Liver (tissue), 3 donors: ENCODE data around the gene SUSD4.

Source experiments
- EGR1 ChIP-seq, 2 donors: IDR thresholded peaks; 2 replicates each; pipeline ENCODE4 v1.6.1; 2016 to 2018; ENCODE audit warnings: antibody characterized with exemption in 2 of 2, low read depth in 2 of 2
- FOXA1 ChIP-seq: IDR thresholded peaks from 2 replicates; pipeline ENCODE4 v1.6.1; 2016; ENCODE audit warnings: antibody characterized with exemption
- GABPA ChIP-seq, 2 donors: IDR thresholded peaks in 1 of 2; conservative IDR thresholded peaks in 1 of 2; 2 replicates each; pipeline ENCODE4 v1.6.1; 2016; ENCODE audit warnings: antibody characterized with exemption in 2 of 2, mild to moderate bottlenecking in 1 of 2, moderate library complexity in 1 of 2
- HNF4A ChIP-seq, 2 donors: conservative IDR thresholded peaks; 2 replicates each; pipeline ENCODE4 v1.6.1; 2016; ENCODE audit warnings: antibody characterized with exemption in 2 of 2, mild to moderate bottlenecking in 2 of 2
- JUND ChIP-seq, 2 donors: IDR thresholded peaks; 2 replicates each; pipeline ENCODE4 v1.6.1; 2016; ENCODE audit warnings: antibody characterized with exemption in 2 of 2
- RAD21 ChIP-seq, 2 donors: IDR thresholded peaks; 2 replicates each; pipeline ENCODE4 v1.6.1; 2016; ENCODE audit warnings: antibody characterized with exemption in 2 of 2, mild to moderate bottlenecking in 2 of 2
- RXRA ChIP-seq, 2 donors: IDR thresholded peaks; 2 replicates each; pipeline ENCODE4 v1.6.1; 2017 to 2018; ENCODE audit warnings: antibody characterized with exemption in 2 of 2, mild to moderate bottlenecking in 1 of 2
- SP1 ChIP-seq: IDR thresholded peaks from 2 replicates; pipeline ENCODE4 v1.6.1; 2018; ENCODE audit warnings: antibody characterized with exemption, mild to moderate bottlenecking
- TAF1 ChIP-seq: conservative IDR thresholded peaks from 2 replicates; pipeline ENCODE4 v1.6.1; 2016; ENCODE audit warnings: antibody characterized with exemption, mild to moderate bottlenecking
- YY1 ChIP-seq: IDR thresholded peaks from 2 replicates; pipeline ENCODE4 v1.6.1; 2016; ENCODE audit warnings: antibody characterized with exemption, mild to moderate bottlenecking
- TF ChIP-seq, protein P1 (sequence below): fragments of 150-350 bp; IDR thresholded peaks from 2 replicates; pipeline ENCODE4 v1.5.1; 2017; ENCODE audit warnings: improper control_type of control experiment, low read depth, low read length; ENCODE audit not compliant: missing input control
- TF ChIP-seq, protein P2 (sequence below): IDR thresholded peaks from 2 replicates; pipeline ENCODE4 v1.6.1; 2016; ENCODE audit warnings: antibody characterized with exemption, mild to moderate bottlenecking
- TF ChIP-seq, protein P3 (sequence below): IDR thresholded peaks from 2 replicates; pipeline ENCODE4 v1.6.1; 2016; ENCODE audit warnings: antibody characterized with exemption
- TF ChIP-seq, protein P4 (sequence below): IDR thresholded peaks from 2 replicates; pipeline ENCODE4 v1.6.1; 2016; ENCODE audit warnings: antibody characterized with exemption
- donor health status: healthy.
- donor health status: healthy.

DNA sequence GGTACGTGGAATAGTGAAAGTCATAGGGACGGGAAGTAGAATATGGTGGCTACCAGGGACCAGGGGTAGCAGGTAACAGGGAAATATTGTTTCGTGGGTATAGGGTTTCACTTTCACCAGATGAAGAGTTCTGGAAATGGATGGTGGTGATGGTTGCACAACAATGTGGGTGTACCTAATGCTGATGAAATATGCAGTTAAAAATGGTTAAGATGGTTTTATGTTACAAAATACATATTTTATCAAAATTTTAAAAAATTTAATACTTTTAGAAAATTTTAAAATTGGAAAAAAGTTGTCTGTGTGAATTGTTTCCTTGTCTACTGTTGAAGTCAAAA is 165.4 kb downstream of the SUSD4 start:
- TF ChIP-seq EGR1 (IDR thresholded peaks at IDR 0.05; ENCODE audit: low read depth in 2 of 2) (no peak), SP1 (no peak), JUND (IDR thresholded peaks at IDR 0.05) (no peak), TAF1 (no peak), FOXA1 (no peak), GABPA (IDR thresholded peaks at IDR 0.05 in 1 of 2, conservative IDR thresholded peaks at IDR 0.05 in 1 of 2) (no peak), RAD21 (IDR thresholded peaks at IDR 0.05) (no peak), HNF4A (conservative IDR thresholded peaks at IDR 0.05) (no peak), RXRA (IDR thresholded peaks at IDR 0.05) (no peak), YY1 (no peak)
- TF ChIP-seq, protein P1, sequence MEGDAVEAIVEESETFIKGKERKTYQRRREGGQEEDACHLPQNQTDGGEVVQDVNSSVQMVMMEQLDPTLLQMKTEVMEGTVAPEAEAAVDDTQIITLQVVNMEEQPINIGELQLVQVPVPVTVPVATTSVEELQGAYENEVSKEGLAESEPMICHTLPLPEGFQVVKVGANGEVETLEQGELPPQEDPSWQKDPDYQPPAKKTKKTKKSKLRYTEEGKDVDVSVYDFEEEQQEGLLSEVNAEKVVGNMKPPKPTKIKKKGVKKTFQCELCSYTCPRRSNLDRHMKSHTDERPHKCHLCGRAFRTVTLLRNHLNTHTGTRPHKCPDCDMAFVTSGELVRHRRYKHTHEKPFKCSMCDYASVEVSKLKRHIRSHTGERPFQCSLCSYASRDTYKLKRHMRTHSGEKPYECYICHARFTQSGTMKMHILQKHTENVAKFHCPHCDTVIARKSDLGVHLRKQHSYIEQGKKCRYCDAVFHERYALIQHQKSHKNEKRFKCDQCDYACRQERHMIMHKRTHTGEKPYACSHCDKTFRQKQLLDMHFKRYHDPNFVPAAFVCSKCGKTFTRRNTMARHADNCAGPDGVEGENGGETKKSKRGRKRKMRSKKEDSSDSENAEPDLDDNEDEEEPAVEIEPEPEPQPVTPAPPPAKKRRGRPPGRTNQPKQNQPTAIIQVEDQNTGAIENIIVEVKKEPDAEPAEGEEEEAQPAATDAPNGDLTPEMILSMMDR: no peak
- TF ChIP-seq, protein P2, sequence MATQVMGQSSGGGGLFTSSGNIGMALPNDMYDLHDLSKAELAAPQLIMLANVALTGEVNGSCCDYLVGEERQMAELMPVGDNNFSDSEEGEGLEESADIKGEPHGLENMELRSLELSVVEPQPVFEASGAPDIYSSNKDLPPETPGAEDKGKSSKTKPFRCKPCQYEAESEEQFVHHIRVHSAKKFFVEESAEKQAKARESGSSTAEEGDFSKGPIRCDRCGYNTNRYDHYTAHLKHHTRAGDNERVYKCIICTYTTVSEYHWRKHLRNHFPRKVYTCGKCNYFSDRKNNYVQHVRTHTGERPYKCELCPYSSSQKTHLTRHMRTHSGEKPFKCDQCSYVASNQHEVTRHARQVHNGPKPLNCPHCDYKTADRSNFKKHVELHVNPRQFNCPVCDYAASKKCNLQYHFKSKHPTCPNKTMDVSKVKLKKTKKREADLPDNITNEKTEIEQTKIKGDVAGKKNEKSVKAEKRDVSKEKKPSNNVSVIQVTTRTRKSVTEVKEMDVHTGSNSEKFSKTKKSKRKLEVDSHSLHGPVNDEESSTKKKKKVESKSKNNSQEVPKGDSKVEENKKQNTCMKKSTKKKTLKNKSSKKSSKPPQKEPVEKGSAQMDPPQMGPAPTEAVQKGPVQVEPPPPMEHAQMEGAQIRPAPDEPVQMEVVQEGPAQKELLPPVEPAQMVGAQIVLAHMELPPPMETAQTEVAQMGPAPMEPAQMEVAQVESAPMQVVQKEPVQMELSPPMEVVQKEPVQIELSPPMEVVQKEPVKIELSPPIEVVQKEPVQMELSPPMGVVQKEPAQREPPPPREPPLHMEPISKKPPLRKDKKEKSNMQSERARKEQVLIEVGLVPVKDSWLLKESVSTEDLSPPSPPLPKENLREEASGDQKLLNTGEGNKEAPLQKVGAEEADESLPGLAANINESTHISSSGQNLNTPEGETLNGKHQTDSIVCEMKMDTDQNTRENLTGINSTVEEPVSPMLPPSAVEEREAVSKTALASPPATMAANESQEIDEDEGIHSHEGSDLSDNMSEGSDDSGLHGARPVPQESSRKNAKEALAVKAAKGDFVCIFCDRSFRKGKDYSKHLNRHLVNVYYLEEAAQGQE: no peak
- TF ChIP-seq, protein P3, sequence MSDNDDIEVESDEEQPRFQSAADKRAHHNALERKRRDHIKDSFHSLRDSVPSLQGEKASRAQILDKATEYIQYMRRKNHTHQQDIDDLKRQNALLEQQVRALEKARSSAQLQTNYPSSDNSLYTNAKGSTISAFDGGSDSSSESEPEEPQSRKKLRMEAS: no peak
- TF ChIP-seq, protein P4, sequence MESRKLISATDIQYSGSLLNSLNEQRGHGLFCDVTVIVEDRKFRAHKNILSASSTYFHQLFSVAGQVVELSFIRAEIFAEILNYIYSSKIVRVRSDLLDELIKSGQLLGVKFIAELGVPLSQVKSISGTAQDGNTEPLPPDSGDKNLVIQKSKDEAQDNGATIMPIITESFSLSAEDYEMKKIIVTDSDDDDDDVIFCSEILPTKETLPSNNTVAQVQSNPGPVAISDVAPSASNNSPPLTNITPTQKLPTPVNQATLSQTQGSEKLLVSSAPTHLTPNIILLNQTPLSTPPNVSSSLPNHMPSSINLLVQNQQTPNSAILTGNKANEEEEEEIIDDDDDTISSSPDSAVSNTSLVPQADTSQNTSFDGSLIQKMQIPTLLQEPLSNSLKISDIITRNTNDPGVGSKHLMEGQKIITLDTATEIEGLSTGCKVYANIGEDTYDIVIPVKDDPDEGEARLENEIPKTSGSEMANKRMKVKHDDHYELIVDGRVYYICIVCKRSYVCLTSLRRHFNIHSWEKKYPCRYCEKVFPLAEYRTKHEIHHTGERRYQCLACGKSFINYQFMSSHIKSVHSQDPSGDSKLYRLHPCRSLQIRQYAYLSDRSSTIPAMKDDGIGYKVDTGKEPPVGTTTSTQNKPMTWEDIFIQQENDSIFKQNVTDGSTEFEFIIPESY: no peak
